Measurements from ENCODE around the gene RNF224.

GRCh38 chr9:137180491-137180890, 46.8 kb upstream of the RNF224 start:
- TF ChIP-seq CTCF (IDR thresholded peaks at IDR 0.05): no peak
- TF ChIP-seq ZFX (IDR thresholded peaks at IDR 0.05; ENCODE audit: borderline replicate concordance): no peak

Data from 22Rv1 (cell line).